K562 (cell line): ENCODE data around the gene TIMP2. TPM values are rescaled to one million over a fixed set of nuclear protein-coding genes. Genes with fewer than 3 reads are reported as not detected.

Source experiments
- CBX5 ChIP-seq: IDR thresholded peaks from 2 replicates; pipeline ENCODE4 v1.6.1; 2014; ENCODE audit warnings: low read depth, borderline replicate concordance
- DDX20 ChIP-seq: fragments of 450-650 bp; IDR thresholded peaks from 2 replicates; pipeline ENCODE4 v1.6.1; 2016; ENCODE audit warnings: missing genetic modification characterization, low read depth, mild to moderate bottlenecking, missing compliant biosample characterization, moderate library complexity
- ERF ChIP-seq: fragments of 450-650 bp; formaldehyde crosslinking; IDR thresholded peaks from 2 replicates; pipeline ENCODE4 v1.4.0; 2020; ENCODE audit warnings: mild to moderate bottlenecking, mixed read lengths
- GATAD2B ChIP-seq: fragments of 450-650 bp; IDR thresholded peaks from 2 replicates; pipeline ENCODE4 v1.6.1; 2017; ENCODE audit warnings: mild to moderate bottlenecking, borderline replicate concordance
- MAFG ChIP-seq: fragments of 450-650 bp; conservative IDR thresholded peaks from 2 replicates; pipeline ENCODE4 v1.6.1; 2016; ENCODE audit warnings: missing genetic modification characterization, missing compliant biosample characterization
- NFE2 ChIP-seq: IDR thresholded peaks from 2 replicates; pipeline ENCODE4 v1.6.1; 2014; ENCODE audit warnings: antibody characterized with exemption, low read depth
- RCOR1 ChIP-seq, 2 experiments: IDR thresholded peaks; 2 replicates each; pipeline ENCODE4 v1.6.1; 2012; ENCODE audit warnings: low read depth in 2 of 2, low read length in 2 of 2, borderline replicate concordance in 1 of 2, improper control_type of control experiment in 1 of 2
- polyA plus RNA-seq, 8 experiments: library from polyadenylated mRNA; depleted of rRNA in 4 of 8; stranded (reverse) in 5 of 8; unstranded in 3 of 8; fragments of >200 nt; fragmentation: Nextera tagmentation in 2 of 8; fragmentation: Illumina TruSeq in 1 of 8; extraction: Ambion mirVana in 2 of 8; extraction: Trizol in 1 of 8; gene quantifications; 2 replicates each; pipeline versions ENCODE4 v1.2.1 to v1.2.3, GENCODE V29; 2011 to 2014; ENCODE audit warnings: inconsistent platforms in 1 of 8, missing spikeins in 1 of 8
- total RNA-seq, 7 experiments: library from RNA; depleted of rRNA in 6 of 7; stranded (reverse); fragments of >200 nt in 6 of 7; fragmentation: Illumina TruSeq in 2 of 7; extraction: Trizol in 2 of 7; gene quantifications; 2 replicates each; pipeline versions ENCODE4 v1.2.1 to v1.2.3, GENCODE V29; 2011 to 2021; ENCODE audit warnings: low replicate concordance in 1 of 7
- TF ChIP-seq, protein P1 (sequence below): fragments of 200-800 bp; sonication (Bioruptor generic); IDR thresholded peaks from 2 replicates; pipeline ENCODE4 v1.6.1; 2016; ENCODE audit warnings: missing genetic modification characterization, missing compliant biosample characterization
- TF ChIP-seq, protein P2 (sequence below): fragments of 450-650 bp; formaldehyde crosslinking; IDR thresholded peaks from 2 replicates; pipeline ENCODE4 v1.4.0; 2022; ENCODE audit warnings: mild to moderate bottlenecking, moderate library complexity
- TF ChIP-seq, protein P3 (sequence below): sonication (generic); formaldehyde crosslinking; IDR thresholded peaks from 2 replicates; pipeline ENCODE4 v1.8.1; 2023; ENCODE audit warnings: mild to moderate bottlenecking, missing genetic modification reagents

The TIMP2 gene
- total and polyA plus RNA-seq, 9 of the 15 experiments (the other 6 are each of a cell fraction or from before 2014, with no cell fraction given) = 0.55 TPM; not detected in 8

DNA sequence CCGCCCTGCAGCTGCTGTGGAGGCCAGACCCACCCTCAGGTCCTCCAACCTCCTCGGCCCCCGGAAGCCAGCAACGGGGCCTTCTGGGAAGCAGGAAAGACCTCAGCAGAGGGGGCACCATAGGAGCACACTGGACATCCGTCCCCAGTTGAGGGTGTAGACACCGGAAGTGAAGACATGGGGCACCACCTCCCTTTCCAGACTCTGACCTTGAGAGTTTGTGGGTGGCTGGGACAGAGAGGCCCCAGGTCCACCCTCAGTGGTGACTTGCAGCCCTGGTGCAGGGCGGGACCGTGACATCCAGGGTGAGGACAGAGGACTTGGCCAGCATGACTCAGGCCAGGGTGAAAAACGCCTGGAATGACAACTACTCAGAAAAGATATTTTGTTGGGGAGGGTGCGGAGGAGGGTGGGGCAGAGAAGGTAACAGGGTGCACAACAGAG is 42.1 kb downstream of the TIMP2 start (continued):
- TF ChIP-seq, protein P1, sequence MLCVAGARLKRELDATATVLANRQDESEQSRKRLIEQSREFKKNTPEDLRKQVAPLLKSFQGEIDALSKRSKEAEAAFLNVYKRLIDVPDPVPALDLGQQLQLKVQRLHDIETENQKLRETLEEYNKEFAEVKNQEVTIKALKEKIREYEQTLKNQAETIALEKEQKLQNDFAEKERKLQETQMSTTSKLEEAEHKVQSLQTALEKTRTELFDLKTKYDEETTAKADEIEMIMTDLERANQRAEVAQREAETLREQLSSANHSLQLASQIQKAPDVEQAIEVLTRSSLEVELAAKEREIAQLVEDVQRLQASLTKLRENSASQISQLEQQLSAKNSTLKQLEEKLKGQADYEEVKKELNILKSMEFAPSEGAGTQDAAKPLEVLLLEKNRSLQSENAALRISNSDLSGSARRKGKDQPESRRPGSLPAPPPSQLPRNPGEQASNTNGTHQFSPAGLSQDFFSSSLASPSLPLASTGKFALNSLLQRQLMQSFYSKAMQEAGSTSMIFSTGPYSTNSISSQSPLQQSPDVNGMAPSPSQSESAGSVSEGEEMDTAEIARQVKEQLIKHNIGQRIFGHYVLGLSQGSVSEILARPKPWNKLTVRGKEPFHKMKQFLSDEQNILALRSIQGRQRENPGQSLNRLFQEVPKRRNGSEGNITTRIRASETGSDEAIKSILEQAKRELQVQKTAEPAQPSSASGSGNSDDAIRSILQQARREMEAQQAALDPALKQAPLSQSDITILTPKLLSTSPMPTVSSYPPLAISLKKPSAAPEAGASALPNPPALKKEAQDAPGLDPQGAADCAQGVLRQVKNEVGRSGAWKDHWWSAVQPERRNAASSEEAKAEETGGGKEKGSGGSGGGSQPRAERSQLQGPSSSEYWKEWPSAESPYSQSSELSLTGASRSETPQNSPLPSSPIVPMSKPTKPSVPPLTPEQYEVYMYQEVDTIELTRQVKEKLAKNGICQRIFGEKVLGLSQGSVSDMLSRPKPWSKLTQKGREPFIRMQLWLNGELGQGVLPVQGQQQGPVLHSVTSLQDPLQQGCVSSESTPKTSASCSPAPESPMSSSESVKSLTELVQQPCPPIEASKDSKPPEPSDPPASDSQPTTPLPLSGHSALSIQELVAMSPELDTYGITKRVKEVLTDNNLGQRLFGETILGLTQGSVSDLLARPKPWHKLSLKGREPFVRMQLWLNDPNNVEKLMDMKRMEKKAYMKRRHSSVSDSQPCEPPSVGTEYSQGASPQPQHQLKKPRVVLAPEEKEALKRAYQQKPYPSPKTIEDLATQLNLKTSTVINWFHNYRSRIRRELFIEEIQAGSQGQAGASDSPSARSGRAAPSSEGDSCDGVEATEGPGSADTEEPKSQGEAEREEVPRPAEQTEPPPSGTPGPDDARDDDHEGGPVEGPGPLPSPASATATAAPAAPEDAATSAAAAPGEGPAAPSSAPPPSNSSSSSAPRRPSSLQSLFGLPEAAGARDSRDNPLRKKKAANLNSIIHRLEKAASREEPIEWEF (CRISPR knock-in tag) = no peak
- TF ChIP-seq NFE2 (peak; percentile 73), RCOR1 (IDR thresholded peaks at IDR 0.05; ENCODE audit: borderline replicate concordance in 1 of 2, low read depth in 2 of 2, low read length in 2 of 2) (0 out of 4 replicates have a peak, but pooled peaks of 1 of the 2 experiments have one; percentile 29), GATAD2B (0 out of 2 replicates have a peak, but pooled peaks have one; percentile 39), DDX20 (tag) (no peak), ERF (CRISPR knock-in tag) (no peak), CBX5 (no peak), MAFG (peak; percentile 83)
- TF ChIP-seq, protein P2, sequence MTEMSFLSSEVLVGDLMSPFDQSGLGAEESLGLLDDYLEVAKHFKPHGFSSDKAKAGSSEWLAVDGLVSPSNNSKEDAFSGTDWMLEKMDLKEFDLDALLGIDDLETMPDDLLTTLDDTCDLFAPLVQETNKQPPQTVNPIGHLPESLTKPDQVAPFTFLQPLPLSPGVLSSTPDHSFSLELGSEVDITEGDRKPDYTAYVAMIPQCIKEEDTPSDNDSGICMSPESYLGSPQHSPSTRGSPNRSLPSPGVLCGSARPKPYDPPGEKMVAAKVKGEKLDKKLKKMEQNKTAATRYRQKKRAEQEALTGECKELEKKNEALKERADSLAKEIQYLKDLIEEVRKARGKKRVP (CRISPR knock-in tag) = no peak
- TF ChIP-seq, protein P3, sequence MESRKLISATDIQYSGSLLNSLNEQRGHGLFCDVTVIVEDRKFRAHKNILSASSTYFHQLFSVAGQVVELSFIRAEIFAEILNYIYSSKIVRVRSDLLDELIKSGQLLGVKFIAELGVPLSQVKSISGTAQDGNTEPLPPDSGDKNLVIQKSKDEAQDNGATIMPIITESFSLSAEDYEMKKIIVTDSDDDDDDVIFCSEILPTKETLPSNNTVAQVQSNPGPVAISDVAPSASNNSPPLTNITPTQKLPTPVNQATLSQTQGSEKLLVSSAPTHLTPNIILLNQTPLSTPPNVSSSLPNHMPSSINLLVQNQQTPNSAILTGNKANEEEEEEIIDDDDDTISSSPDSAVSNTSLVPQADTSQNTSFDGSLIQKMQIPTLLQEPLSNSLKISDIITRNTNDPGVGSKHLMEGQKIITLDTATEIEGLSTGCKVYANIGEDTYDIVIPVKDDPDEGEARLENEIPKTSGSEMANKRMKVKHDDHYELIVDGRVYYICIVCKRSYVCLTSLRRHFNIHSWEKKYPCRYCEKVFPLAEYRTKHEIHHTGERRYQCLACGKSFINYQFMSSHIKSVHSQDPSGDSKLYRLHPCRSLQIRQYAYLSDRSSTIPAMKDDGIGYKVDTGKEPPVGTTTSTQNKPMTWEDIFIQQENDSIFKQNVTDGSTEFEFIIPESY = no peak
